SU-DHL-6 (cell line): ENCODE measurements around the gene NIFK.

Experiments
- H2AFZ ChIP-seq: fragments of 200-600 bp; sonication (generic); 2 replicates; pipeline ENCODE4 v1.6.1; 2014; ENCODE audit warnings: low read depth, mild to moderate bottlenecking, moderate library complexity, mixed read lengths, antibody characterized with exemption, low read length; ENCODE audit not compliant: severe bottlenecking
- H3F3A ChIP-seq: fragments of 200-600 bp; shearing (Covaris generic); 2 replicates; pipeline ENCODE4 v1.6.0; 2016; ENCODE audit warnings: antibody characterized with exemption, mild to moderate bottlenecking; ENCODE audit not compliant: insufficient read depth
- H3K27ac ChIP-seq: fragments of 200-600 bp; sonication (generic); 2 replicates; pipeline ENCODE4 v1.5.1; 2016; ENCODE audit warnings: low read depth, mild to moderate bottlenecking, low read length, moderate library complexity, mixed read lengths
- H3K27me3 ChIP-seq: fragments of 200-600 bp; sonication (generic), shearing (Covaris generic); 2 replicates; pipeline ENCODE4 v1.6.0; 2014; ENCODE audit warnings: mild to moderate bottlenecking, low read length
- H3K36me3 ChIP-seq: fragments of 200-600 bp; sonication (generic); 2 replicates; pipeline ENCODE4 v1.6.1; 2014; ENCODE audit warnings: mild to moderate bottlenecking, low read length, mixed read lengths
- H3K4me2 ChIP-seq: fragments of 300-600, 200-600 bp; shearing (Covaris generic), sonication (generic); 2 replicates; pipeline ENCODE4 v1.6.0; 2014; ENCODE audit warnings: low read length, low read depth, mild to moderate bottlenecking; ENCODE audit not compliant: poor library complexity, severe bottlenecking
- H3K4me3 ChIP-seq: fragments of 200-600 bp; sonication (generic); 2 replicates; pipeline ENCODE4 v1.5.1; 2014; ENCODE audit warnings: antibody characterized with exemption, low read length, mild to moderate bottlenecking, mixed read lengths; ENCODE audit not compliant: insufficient read depth, poor library complexity, severe bottlenecking
- H3K79me2 ChIP-seq: fragments of 200-600 bp; sonication (generic); 2 replicates; pipeline ENCODE4 v1.6.1; 2014; ENCODE audit warnings: mild to moderate bottlenecking, low read length, moderate library complexity; ENCODE audit not compliant: insufficient read depth
- H3K9ac ChIP-seq: fragments of 200-600 bp; sonication (generic); 2 replicates; pipeline ENCODE4 v1.7.0; 2014; ENCODE audit warnings: mild to moderate bottlenecking, low read length
- H3K9me2 ChIP-seq: fragments of 200-600 bp; sonication (generic); replicated peaks from 2 replicates; pipeline ENCODE4 v1.6.1; 2014; ENCODE audit warnings: low read length; ENCODE audit not compliant: insufficient read depth
- H3K9me3 ChIP-seq: fragments of 200-600 bp; sonication (generic); 2 replicates; pipeline ENCODE4 v1.6.1; 2014; ENCODE audit warnings: low read length, mixed read lengths; ENCODE audit not compliant: insufficient read depth
- H4K20me1 ChIP-seq: fragments of 200-600 bp; sonication (generic); 2 replicates; pipeline ENCODE4 v1.6.1; 2014; ENCODE audit warnings: low read depth, mild to moderate bottlenecking, antibody characterized with exemption, low read length, moderate library complexity, mixed read lengths
- CTCF ChIP-seq: fragments of 200-600 bp; sonication (generic); IDR thresholded peaks from one replicate; pipeline ENCODE4 v1.5.1; 2017; ENCODE audit warnings: antibody characterized with exemption, mild to moderate bottlenecking, low read length, moderate library complexity; ENCODE audit not compliant: insufficient read depth, poor library complexity, severe bottlenecking
- EZH2phosphoT487 ChIP-seq: fragments of 200-600 bp; sonication (generic), shearing (Covaris generic); conservative IDR thresholded peaks from 2 replicates; pipeline ENCODE4 v1.6.1; 2018; ENCODE audit warnings: mild to moderate bottlenecking, antibody characterized with exemption, low read length, moderate library complexity, mixed read lengths

NIFK gene

GRCh38 chr2:121774235-121774634, 37.6 kb upstream of the NIFK start:
- no peaks in the 10 kb centered on the region for H3K79me2 ChIP-seq
- TF ChIP-seq EZH2phosphoT487 (no peak), CTCF (no peak)
- H3K9ac ChIP-seq, result no peak overlapping the region
- no peak overlapping the region for H3K4me3 ChIP-seq
- no peaks in the 10 kb centered on the region for H4K20me1 ChIP-seq
- H3K36me3 ChIP-seq, result no peaks in the 10 kb centered on the region; the same call in 1 of the 2 replicates
- H3F3A ChIP-seq, result no peaks in the 10 kb centered on the region; the same call in 1 of the 2 replicates
- H3K4me2 ChIP-seq, result no peak overlapping the region
- no peaks in the 10 kb centered on the region for H3K9me2 ChIP-seq
- H3K9me3 ChIP-seq, result no peaks in the 10 kb centered on the region
- no peaks in the 10 kb centered on the region for H3K27me3 ChIP-seq
- H2AFZ ChIP-seq, result no peak overlapping the region
- H3K27ac ChIP-seq, result no peak overlapping the region

- Histone ChIP-seq H3K4me2 (no peak overlapping the region), H3K4me3 (no peak overlapping the region)
These were observed 35.5 kb upstream of the NIFK start for GRCh38 chr2:121771976-121772742.

GRCh38 chr2:121768143-121768755, 31.6 kb upstream of the NIFK start:
- no peaks in the 10 kb centered on the region for H3K27me3 ChIP-seq
- H3K9me3 ChIP-seq, result no peaks in the 10 kb centered on the region
- H3F3A ChIP-seq, result no peaks in the 10 kb centered on the region; the same call in 1 of the 2 replicates
- no peak overlapping the region for H3K9ac ChIP-seq
- no peak overlapping the region for H3K4me3 ChIP-seq
- H4K20me1 ChIP-seq, result no peaks in the 10 kb centered on the region
- peaks cover 23% of the 10 kb centered on the region for H3K36me3 ChIP-seq
- H3K4me2 ChIP-seq, result no peak overlapping the region
- no peaks in the 10 kb centered on the region for H3K79me2 ChIP-seq
- no peaks in the 10 kb centered on the region for H3K9me2 ChIP-seq
- no peak for TF ChIP-seq CTCF
- TF ChIP-seq EZH2phosphoT487, result no peak
- H2AFZ ChIP-seq, result no peak overlapping the region
- no peak overlapping the region for H3K27ac ChIP-seq

More at GRCh38 chr2:121771976-121772742, 35.5 kb upstream of the NIFK start:
- H3F3A ChIP-seq, result no peaks in the 10 kb centered on the region; the same call in 1 of the 2 replicates
- H3K9me2 ChIP-seq, result no peaks in the 10 kb centered on the region
- no peaks in the 10 kb centered on the region for H3K79me2 ChIP-seq
- H3K9me3 ChIP-seq, result no peaks in the 10 kb centered on the region
- no peak overlapping the region for H3K9ac ChIP-seq
- TF ChIP-seq CTCF, result no peak
- TF ChIP-seq EZH2phosphoT487, result no peak
- H3K27me3 ChIP-seq, result no peaks in the 10 kb centered on the region
- H2AFZ ChIP-seq, result no peak overlapping the region
- peaks cover 5% of the 10 kb centered on the region; the same call in 1 of the 2 replicates for H3K36me3 ChIP-seq
- H3K27ac ChIP-seq, result no peak overlapping the region
- no peaks in the 10 kb centered on the region for H4K20me1 ChIP-seq
